H1 (cell line): Measurements from ENCODE around the gene SLC27A1. TPM values are rescaled to one million over a fixed set of nuclear protein-coding genes. Genes with fewer than 3 reads are reported as not detected.

ENCODE experiments used
- BCL11A ChIP-seq, 2 experiments: IDR thresholded peaks; one replicate each; pipeline ENCODE4 v1.6.1; 2011; ENCODE audit warnings: low read depth in 2 of 2, low read length in 2 of 2, mild to moderate bottlenecking in 2 of 2
- MAFK ChIP-seq: IDR thresholded peaks from 2 replicates; pipeline ENCODE4 v1.6.1; 2012; ENCODE audit warnings: low read depth, mild to moderate bottlenecking, improper control_type of control experiment, low read length
- polyA plus RNA-seq, 7 experiments: library from polyadenylated mRNA; depleted of rRNA in 3 of 7; stranded (reverse) in 5 of 7; unstranded in 2 of 7; fragments of >200 nt in 5 of 7; fragments of 200-250 nt in 2 of 7; gene quantifications; 1 replicate in 5 of 7; 2 replicates in 1 of 7; 4 replicates in 1 of 7; pipeline versions ENCODE4 v1.2.1 to v1.2.3, GENCODE V29; 2011 to 2013; ENCODE audit warnings: missing spikeins in 2 of 7, mixed read lengths in 2 of 7
- total RNA-seq: library from RNA; stranded (reverse); fragmentation: NEBNext Ultra II Directional; extraction: Animal tissue kit (Norgen Biotek cat#: 25700); gene quantifications from 2 replicates; pipeline ENCODE4 v1.2.1, GENCODE V29; 2021

SLC27A1 gene
- total and polyA plus RNA-seq, 2 of the 8 experiments (the other 6 are each of a cell fraction or from before 2014, with no cell fraction given), result 7.5 to 9.1 TPM

DNA sequence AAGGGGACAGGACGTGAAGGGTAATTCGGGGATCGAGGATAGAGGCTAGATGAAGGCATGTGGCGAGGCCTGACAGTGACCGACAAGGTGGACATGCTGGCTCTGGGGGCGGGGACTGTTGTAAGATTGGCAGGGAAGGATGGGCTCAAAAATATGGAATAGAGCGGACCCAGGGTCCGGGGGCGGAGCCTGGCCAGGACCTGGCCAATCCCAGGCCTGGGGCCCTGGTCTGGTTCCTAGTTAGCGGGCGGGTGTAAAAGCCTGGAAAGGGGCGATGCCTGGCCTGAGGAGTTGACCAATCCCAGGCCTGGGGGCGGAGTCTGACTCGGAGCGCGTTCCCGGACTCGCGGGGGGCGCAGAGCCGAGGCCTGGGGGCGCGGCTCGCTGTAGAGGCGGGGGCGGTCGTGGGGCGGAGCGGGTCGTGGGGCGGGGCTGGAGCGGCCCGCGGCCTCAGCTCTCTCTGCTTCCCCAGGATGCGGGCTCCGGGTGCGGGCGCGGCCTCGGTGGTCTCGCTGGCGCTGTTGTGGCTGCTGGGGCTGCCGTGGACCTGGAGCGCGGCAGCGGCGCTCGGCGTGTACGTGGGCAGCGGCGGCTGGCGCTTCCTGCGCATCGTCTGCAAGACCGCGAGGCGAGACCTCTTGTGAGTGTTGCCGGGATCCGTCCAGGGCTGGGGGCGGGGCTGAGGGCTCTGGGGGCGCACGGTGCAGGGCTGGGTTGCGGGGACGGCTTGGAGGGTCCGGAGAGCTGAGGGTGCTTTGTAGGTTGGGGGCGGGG is at the start of gene SLC27A1 (continued):
- TF ChIP-seq MAFK, result no peak
- no peak for TF ChIP-seq BCL11A (IDR thresholded peaks at IDR 0.05; ENCODE audit: low read depth in 2 of 2, low read length in 2 of 2)
